Loucy (cell line): ENCODE measurements around the gene TIAM1.

ENCODE experiments used
- H2AFZ ChIP-seq: fragments of 200-600 bp; sonication (generic); 2 replicates; pipeline ENCODE4 v1.6.0; 2016; ENCODE audit warnings: antibody characterized with exemption, mild to moderate bottlenecking, low read length, moderate library complexity
- H3F3A ChIP-seq: fragments of 200-600 bp; 2 replicates; pipeline ENCODE4 v1.6.0; 2016; ENCODE audit warnings: antibody characterized with exemption, low read depth, mild to moderate bottlenecking
- H3K27me3 ChIP-seq: fragments of 200-600 bp; sonication (generic); 2 replicates; pipeline ENCODE4 v1.6.1; 2014; ENCODE audit warnings: low read length, mild to moderate bottlenecking; ENCODE audit not compliant: insufficient read depth, poor library complexity, severe bottlenecking
- H3K36me3 ChIP-seq: fragments of 200-600 bp; sonication (generic); 2 replicates; pipeline ENCODE4 v1.6.1; 2016; ENCODE audit warnings: low read length; ENCODE audit not compliant: insufficient read depth
- H3K4me1 ChIP-seq: fragments of 200-600 bp; sonication (generic); 2 replicates; pipeline ENCODE4 v1.5.1; 2014; ENCODE audit warnings: low read length, mild to moderate bottlenecking; ENCODE audit not compliant: insufficient read depth, poor library complexity, severe bottlenecking
- H3K4me2 ChIP-seq: fragments of 200-600 bp; sonication (generic); 2 replicates; pipeline ENCODE4 v1.6.0; 2014; ENCODE audit warnings: antibody characterized with exemption, low read length, low read depth, mild to moderate bottlenecking; ENCODE audit not compliant: poor library complexity, severe bottlenecking
- H3K4me3 ChIP-seq: fragments of 200-600 bp; sonication (generic); 2 replicates; pipeline ENCODE4 v1.5.1; 2014; ENCODE audit warnings: low read length, mild to moderate bottlenecking, mixed read lengths; ENCODE audit not compliant: poor library complexity, severe bottlenecking
- H3K79me2 ChIP-seq: fragments of 200-600 bp; sonication (generic); 2 replicates; pipeline ENCODE4 v1.6.1; 2014; ENCODE audit warnings: low read length; ENCODE audit not compliant: insufficient read depth
- H3K9ac ChIP-seq: fragments of 200-600 bp; sonication (generic); 2 replicates; pipeline ENCODE4 v1.6.0; 2014; ENCODE audit warnings: mild to moderate bottlenecking, low read depth, low read length, moderate library complexity; ENCODE audit not compliant: poor library complexity, severe bottlenecking
- H3K9me2 ChIP-seq: fragments of 200-600 bp; sonication (generic); replicated peaks from 2 replicates; pipeline ENCODE4 v1.6.1; 2016; ENCODE audit warnings: low read depth, low read length, mixed read lengths
- H3K9me3 ChIP-seq: fragments of 200-600 bp; sonication (generic); 2 replicates; pipeline ENCODE4 v1.6.1; 2014; ENCODE audit warnings: mild to moderate bottlenecking, antibody characterized with exemption, low read length, low read depth; ENCODE audit not compliant: insufficient read depth
- H4K20me1 ChIP-seq: fragments of 200-600 bp; sonication (generic); 2 replicates; pipeline ENCODE4 v1.6.0; 2014; ENCODE audit warnings: antibody characterized with exemption, low read length, mild to moderate bottlenecking; ENCODE audit not compliant: insufficient read depth, poor library complexity, severe bottlenecking
- EZH2phosphoT487 ChIP-seq: fragments of 200-600 bp; IDR thresholded peaks from 2 replicates; pipeline ENCODE4 v1.6.1; 2018; ENCODE audit warnings: antibody characterized with exemption, mild to moderate bottlenecking, moderate library complexity, borderline replicate concordance
- TF ChIP-seq, protein P1 (sequence below): fragments of 200-600 bp; sonication (generic); conservative IDR thresholded peaks from 2 replicates; pipeline ENCODE4 v1.5.1; 2014; ENCODE audit warnings: mild to moderate bottlenecking, antibody characterized with exemption, low read length

Gene TIAM1

DNA sequence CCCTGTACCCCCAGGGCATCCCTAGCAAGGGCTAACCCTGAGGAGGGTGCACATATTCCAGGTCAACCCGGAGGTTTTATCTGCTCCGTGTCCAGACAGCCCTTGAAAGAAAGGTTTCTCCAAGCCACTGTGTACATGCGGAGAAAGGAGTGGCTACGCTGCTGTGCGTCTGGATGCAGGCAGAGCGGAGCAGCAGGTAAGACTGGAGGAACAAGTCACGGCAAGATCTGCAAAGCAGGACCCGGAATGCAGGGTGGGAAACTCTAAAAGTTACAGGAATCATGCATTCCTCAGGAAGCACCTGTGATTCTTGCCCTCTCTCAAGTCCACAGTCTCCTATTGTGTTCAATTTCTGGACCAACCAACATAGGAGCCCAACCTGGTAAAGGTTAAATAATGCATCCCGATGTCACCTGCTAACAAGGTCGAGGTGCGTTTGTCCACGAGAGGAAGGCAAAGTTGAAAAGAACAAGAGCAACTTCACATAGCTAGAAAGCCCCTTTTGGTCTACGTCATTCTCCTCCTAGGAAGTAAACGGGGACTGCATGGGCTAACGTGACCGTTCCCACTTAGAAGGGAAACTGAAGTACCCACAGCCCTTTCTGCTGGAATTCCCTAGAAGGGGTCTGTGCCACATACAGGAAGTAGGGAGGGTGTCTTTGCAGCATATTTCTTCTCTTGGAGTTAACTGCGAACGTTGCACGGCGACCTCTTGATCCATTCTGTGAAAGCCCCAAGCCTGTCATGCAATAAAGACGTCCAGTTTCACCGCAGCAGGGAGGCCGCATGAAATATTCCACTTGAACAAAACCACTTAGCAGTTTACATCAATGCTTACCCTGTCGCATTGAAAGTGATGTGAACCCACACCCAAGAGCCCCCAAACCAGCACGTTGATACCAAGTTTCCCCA, 5.8 kb downstream of the TIAM1 start:
- Histone ChIP-seq H2AFZ (no peak overlapping the region), H3K9me2 (no peaks in the 10 kb centered on the region), H4K20me1 (no peaks in the 10 kb centered on the region), H3K9ac (no peak overlapping the region), H3F3A (no peaks in the 10 kb centered on the region), H3K9me3 (no peaks in the 10 kb centered on the region), H3K4me3 (no peak overlapping the region), H3K4me1 (no peaks in the 10 kb centered on the region), H3K79me2 (peaks cover 14% of the 10 kb centered on the region; the same call in 1 of the 2 replicates), H3K36me3 (peaks cover 5% of the 10 kb centered on the region; the same call in 1 of the 2 replicates), H3K4me2 (no peak overlapping the region), H3K27me3 (no peaks in the 10 kb centered on the region)
- no peak for TF ChIP-seq EZH2phosphoT487
- TF ChIP-seq, protein P1, sequence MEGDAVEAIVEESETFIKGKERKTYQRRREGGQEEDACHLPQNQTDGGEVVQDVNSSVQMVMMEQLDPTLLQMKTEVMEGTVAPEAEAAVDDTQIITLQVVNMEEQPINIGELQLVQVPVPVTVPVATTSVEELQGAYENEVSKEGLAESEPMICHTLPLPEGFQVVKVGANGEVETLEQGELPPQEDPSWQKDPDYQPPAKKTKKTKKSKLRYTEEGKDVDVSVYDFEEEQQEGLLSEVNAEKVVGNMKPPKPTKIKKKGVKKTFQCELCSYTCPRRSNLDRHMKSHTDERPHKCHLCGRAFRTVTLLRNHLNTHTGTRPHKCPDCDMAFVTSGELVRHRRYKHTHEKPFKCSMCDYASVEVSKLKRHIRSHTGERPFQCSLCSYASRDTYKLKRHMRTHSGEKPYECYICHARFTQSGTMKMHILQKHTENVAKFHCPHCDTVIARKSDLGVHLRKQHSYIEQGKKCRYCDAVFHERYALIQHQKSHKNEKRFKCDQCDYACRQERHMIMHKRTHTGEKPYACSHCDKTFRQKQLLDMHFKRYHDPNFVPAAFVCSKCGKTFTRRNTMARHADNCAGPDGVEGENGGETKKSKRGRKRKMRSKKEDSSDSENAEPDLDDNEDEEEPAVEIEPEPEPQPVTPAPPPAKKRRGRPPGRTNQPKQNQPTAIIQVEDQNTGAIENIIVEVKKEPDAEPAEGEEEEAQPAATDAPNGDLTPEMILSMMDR, result no peak

DNA sequence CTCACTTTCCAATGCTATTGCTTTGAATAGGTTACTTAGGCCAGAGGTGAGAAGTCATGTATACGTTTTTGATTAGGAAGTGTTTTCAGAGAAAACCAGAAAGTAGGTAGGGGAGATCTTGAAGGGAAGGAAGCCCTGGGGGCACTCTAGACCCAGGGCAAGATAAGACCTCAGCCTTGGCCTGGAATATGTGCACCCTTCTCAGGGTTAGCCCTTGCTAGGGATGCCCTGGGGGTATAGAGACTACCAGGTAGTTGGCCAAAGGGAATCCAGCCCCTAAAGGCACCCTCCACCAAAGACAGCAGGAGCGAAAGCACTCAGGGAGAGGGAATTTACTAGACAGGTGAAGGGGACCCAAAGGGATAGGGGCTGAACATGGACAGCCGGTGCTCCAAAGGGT, 7.0 kb downstream of the TIAM1 start:
- no peaks in the 10 kb centered on the region for H3K4me1 ChIP-seq
- H3K4me2 ChIP-seq, result no peak overlapping the region
- no peaks in the 10 kb centered on the region for H4K20me1 ChIP-seq
- no peaks in the 10 kb centered on the region for H3K9me3 ChIP-seq
- no peak for TF ChIP-seq EZH2phosphoT487
- TF ChIP-seq, protein P1, result no peak
- peaks cover 5% of the 10 kb centered on the region; the same call in 1 of the 2 replicates for H3K36me3 ChIP-seq
- no peak overlapping the region for H3K9ac ChIP-seq
- H2AFZ ChIP-seq, result no peak overlapping the region
- no peak overlapping the region for H3K4me3 ChIP-seq
- no peaks in the 10 kb centered on the region for H3K27me3 ChIP-seq
- no peaks in the 10 kb centered on the region for H3K9me2 ChIP-seq
- H3F3A ChIP-seq, result no peaks in the 10 kb centered on the region
- peaks cover 14% of the 10 kb centered on the region; the same call in 1 of the 2 replicates for H3K79me2 ChIP-seq

DNA sequence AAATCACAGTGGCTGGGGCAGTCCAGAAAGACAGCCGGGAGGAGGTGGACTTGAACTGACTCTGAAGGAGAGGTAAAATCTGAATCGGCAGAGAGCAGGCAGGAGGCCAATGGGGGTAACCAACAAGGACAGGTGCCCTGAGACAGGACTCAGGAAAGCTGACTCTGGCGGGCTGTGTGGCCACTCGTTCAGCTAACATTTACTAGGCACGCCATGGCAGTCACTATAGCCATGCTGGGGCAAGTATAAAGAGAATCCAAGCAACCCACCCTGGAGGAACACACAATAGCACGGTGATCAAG, 7.4 kb downstream of the TIAM1 start:
- no peak overlapping the region for H3K4me3 ChIP-seq
- no peak overlapping the region for H3K9ac ChIP-seq
- no peaks in the 10 kb centered on the region for H3K4me1 ChIP-seq
- no peaks in the 10 kb centered on the region for H3F3A ChIP-seq
- H3K9me2 ChIP-seq, result no peaks in the 10 kb centered on the region
- no peaks in the 10 kb centered on the region for H3K9me3 ChIP-seq
- no peak overlapping the region for H2AFZ ChIP-seq
- peaks cover 12% of the 10 kb centered on the region; the same call in 1 of the 2 replicates for H3K79me2 ChIP-seq
- H3K4me2 ChIP-seq, result no peak overlapping the region
- no peaks in the 10 kb centered on the region for H3K27me3 ChIP-seq
- no peak for TF ChIP-seq EZH2phosphoT487
- H4K20me1 ChIP-seq, result no peaks in the 10 kb centered on the region
- peaks cover 5% of the 10 kb centered on the region; the same call in 1 of the 2 replicates for H3K36me3 ChIP-seq
